Measurements from ENCODE around the gene DDX50.
"Not testable (repeated sequence)": the region's sequence is repeated elsewhere in the genome, so short reads cannot be mapped to it uniquely, and the experiment has no call there.

The DDX50 gene

GRCh38 chr10:68901105-68901927 lies at the start of gene DDX50:
Gene DDX50 (plus strand): TSS chr10:68901315. CDS start chr10:68901385, 70 bp downstream.
- DNase-seq, result peak; percentile 100

- DNase-seq, result no peak
These were observed 44.8 kb upstream of the DDX50 start for GRCh38 chr10:68856352-68856751.

- no peak for DNase-seq
These were observed 44.1 kb upstream of the DDX50 start for GRCh38 chr10:68857005-68857404.

GRCh38 chr10:68861253-68861652 lies 39.9 kb upstream of the DDX50 start:
- no peak for DNase-seq

GRCh38 chr10:68864611-68865010 lies 36.5 kb upstream of the DDX50 start:
- DNase-seq, result no peak

- DNase-seq, result not testable (repeated sequence)
These were observed 32.9 kb upstream of the DDX50 start for GRCh38 chr10:68868173-68868572.

- no peak for DNase-seq
These were observed 31.5 kb upstream of the DDX50 start for GRCh38 chr10:68869623-68870022.

GRCh38 chr10:68870061-68870460 lies 31.1 kb upstream of the DDX50 start:
- DNase-seq, result peak; percentile 2

- DNase-seq, result no peak
These were observed 30.5 kb upstream of the DDX50 start for GRCh38 chr10:68870545-68871104.

GRCh38 chr10:68871105-68871711 lies 29.9 kb upstream of the DDX50 start:
- DNase-seq, result peak; percentile 59

- peak; percentile 89 for DNase-seq
These were observed 29.3 kb upstream of the DDX50 start for GRCh38 chr10:68871731-68872342.

GRCh38 chr10:68876246-68877138 lies 24.6 kb upstream of the DDX50 start:
- DNase-seq, result no peak

- no peak for DNase-seq
These were observed 23.5 kb upstream of the DDX50 start for GRCh38 chr10:68877482-68878110.

GRCh38 chr10:68878496-68878895 lies 22.6 kb upstream of the DDX50 start:
- DNase-seq, result no peak

- no peak for DNase-seq
These were observed 21.5 kb upstream of the DDX50 start for GRCh38 chr10:68879628-68880027.

- no peak for DNase-seq
These were observed 20.9 kb upstream of the DDX50 start for GRCh38 chr10:68880181-68880580.

- DNase-seq, result no peak
These were observed 6.1 kb upstream of the DDX50 start for GRCh38 chr10:68895041-68895440.

- DNase-seq, result peak; percentile 70
These were observed 3.8 kb upstream of the DDX50 start for GRCh38 chr10:68897336-68897741.

GRCh38 chr10:68899186-68899745 lies 1.8 kb upstream of the DDX50 start:
- no peak for DNase-seq

- no peak for DNase-seq
These were observed 549 bp upstream of the DDX50 start for GRCh38 chr10:68900427-68901104.

- DNase-seq, result no peak
These were observed 1.3 kb downstream of the DDX50 start for GRCh38 chr10:68902382-68902781.
